MM.1S (cell line): ENCODE measurements around the gene RTRAF.

Experiments used
- DNase-seq: peaks from one replicate; pipeline ENCODE4 v3.0.0-alpha.2; 2015
- H2AFZ ChIP-seq: fragments of 300-600 bp; sonication (generic); 2 replicates; pipeline ENCODE4 v1.6.0; 2016; ENCODE audit warnings: antibody characterized with exemption, low read length
- H3F3A ChIP-seq: fragments of 300-600 bp; sonication (generic); 2 replicates; pipeline ENCODE4 v1.6.1; 2016; ENCODE audit warnings: mild to moderate bottlenecking, antibody characterized with exemption, low read length, moderate library complexity, mixed read lengths; ENCODE audit not compliant: insufficient read depth
- H3K27ac ChIP-seq: fragments of 300-600 bp; sonication (generic); 2 replicates; pipeline ENCODE4 v1.5.1; 2016; ENCODE audit warnings: mild to moderate bottlenecking, low read length
- H3K27me3 ChIP-seq: fragments of 300-600 bp; sonication (generic); replicated peaks from 2 replicates; pipeline ENCODE4 v1.6.0; 2016; ENCODE audit warnings: low read length; ENCODE audit not compliant: insufficient read depth
- H3K36me3 ChIP-seq: fragments of 300-600 bp; sonication (generic); replicated peaks from 2 replicates; pipeline ENCODE4 v1.6.1; 2016; ENCODE audit warnings: mild to moderate bottlenecking, low read length, mixed read lengths; ENCODE audit not compliant: insufficient read depth
- H3K4me1 ChIP-seq: fragments of 300-600 bp; sonication (generic); 2 replicates; pipeline ENCODE4 v1.6.1; 2016; ENCODE audit warnings: low read length, mixed read lengths
- H3K4me2 ChIP-seq: fragments of 300-600 bp; sonication (generic); 2 replicates; pipeline ENCODE4 v1.6.0; 2016; ENCODE audit warnings: low read depth, low read length
- H3K4me3 ChIP-seq: fragments of 300-600 bp; sonication (generic); 2 replicates; pipeline ENCODE4 v1.5.1; 2016; ENCODE audit warnings: low read length, mixed read lengths
- H3K79me2 ChIP-seq: fragments of 300-600 bp; sonication (generic); 2 replicates; pipeline ENCODE4 v1.6.1; 2016; ENCODE audit warnings: mixed run types, low read length, mixed read lengths
- H3K9ac ChIP-seq: fragments of 300-600 bp; sonication (generic); 2 replicates; pipeline ENCODE4 v1.6.1; 2016; ENCODE audit warnings: low read length, mixed read lengths
- H3K9me2 ChIP-seq: fragments of 300-600 bp; sonication (generic); replicated peaks from 2 replicates; pipeline ENCODE4 v1.6.1; 2016; ENCODE audit warnings: mild to moderate bottlenecking, low read length, mixed read lengths; ENCODE audit not compliant: insufficient read depth
- H3K9me3 ChIP-seq: fragments of 300-600 bp; sonication (generic); replicated peaks from 2 replicates; pipeline ENCODE4 v1.6.1; 2016; ENCODE audit warnings: mild to moderate bottlenecking, low read length, mixed read lengths; ENCODE audit not compliant: insufficient read depth
- H4K20me1 ChIP-seq: fragments of 300-600 bp; sonication (generic); 2 replicates; pipeline ENCODE4 v1.6.1; 2016; ENCODE audit warnings: mild to moderate bottlenecking, low read length, moderate library complexity, mixed read lengths; ENCODE audit not compliant: insufficient read depth
- CTCF ChIP-seq: fragments of 300-600 bp; sonication (generic); IDR thresholded peaks from 2 replicates; pipeline ENCODE4 v1.5.1; 2016; ENCODE audit warnings: antibody characterized with exemption, low read length, mixed read lengths
- EZH2 ChIP-seq: fragments of 300-600 bp; sonication (generic); optimal IDR thresholded peaks from 2 replicates; pipeline ENCODE3; 2017; ENCODE audit warnings: low read depth, mild to moderate bottlenecking, antibody characterized with exemption, low read length, mixed read lengths
- EZH2phosphoT487 ChIP-seq: fragments of 300-600 bp; sonication (generic); IDR thresholded peaks from 2 replicates; pipeline ENCODE4 v1.6.1; 2018; ENCODE audit warnings: antibody characterized with exemption, low read length

Gene RTRAF

GRCh38 chr14:52048116-52048515 lies 58.8 kb downstream of the RTRAF start:
- H3K9me3 ChIP-seq = no peaks in the 10 kb centered on the region
- H3K27me3 ChIP-seq = no peaks in the 10 kb centered on the region
- H3K4me3 ChIP-seq = no peak overlapping the region
- H3F3A ChIP-seq = no peaks in the 10 kb centered on the region
- H3K27ac ChIP-seq = no peak overlapping the region
- H3K4me2 ChIP-seq = no peak overlapping the region
- no peak overlapping the region for H3K9ac ChIP-seq
- TF ChIP-seq EZH2phosphoT487 (no peak), EZH2 (no peak), CTCF (no peak)
- DNase-seq = no peak
- H3K79me2 ChIP-seq = no peaks in the 10 kb centered on the region
- no peaks in the 10 kb centered on the region for H3K36me3 ChIP-seq
- no peak overlapping the region for H2AFZ ChIP-seq
- no peaks in the 10 kb centered on the region for H4K20me1 ChIP-seq
- H3K4me1 ChIP-seq = no peaks in the 10 kb centered on the region
- no peaks in the 10 kb centered on the region for H3K9me2 ChIP-seq

GRCh38 chr14:52048641-52049204 lies 59.4 kb downstream of the RTRAF start:
- Histone ChIP-seq H3K36me3 (no peaks in the 10 kb centered on the region), H3K9me2 (no peaks in the 10 kb centered on the region), H3K9ac (no peak overlapping the region), H3K27me3 (no peaks in the 10 kb centered on the region), H4K20me1 (no peaks in the 10 kb centered on the region), H3K9me3 (no peaks in the 10 kb centered on the region), H2AFZ (no peak overlapping the region), H3K27ac (no peak overlapping the region), H3K4me1 (no peaks in the 10 kb centered on the region), H3K4me2 (no peak overlapping the region), H3K79me2 (no peaks in the 10 kb centered on the region), H3K4me3 (no peak overlapping the region), H3F3A (no peaks in the 10 kb centered on the region)
- no peak for DNase-seq
- TF ChIP-seq EZH2 (no peak), CTCF (no peak), EZH2phosphoT487 (no peak)

- TF ChIP-seq EZH2 = no peak
- TF ChIP-seq EZH2phosphoT487 = no peak
- no peaks in the 10 kb centered on the region for H4K20me1 ChIP-seq
- no peak overlapping the region for H3K27ac ChIP-seq
- H3K9ac ChIP-seq = no peak overlapping the region
- no peaks in the 10 kb centered on the region for H3K79me2 ChIP-seq
- no peak overlapping the region for H3K4me2 ChIP-seq
- H3K27me3 ChIP-seq = no peaks in the 10 kb centered on the region
- no peaks in the 10 kb centered on the region for H3F3A ChIP-seq
- no peaks in the 10 kb centered on the region for H3K9me2 ChIP-seq
- H3K4me3 ChIP-seq = no peak overlapping the region
- H3K4me1 ChIP-seq = no peaks in the 10 kb centered on the region
- no peaks in the 10 kb centered on the region for H3K36me3 ChIP-seq
- H3K9me3 ChIP-seq = no peaks in the 10 kb centered on the region
- no peak for DNase-seq
- H2AFZ ChIP-seq = no peak overlapping the region
Observed at GRCh38 chr14:52049271-52049670, 59.9 kb downstream of the RTRAF start.

GRCh38 chr14:52049721-52050588 lies 60.6 kb downstream of the RTRAF start:
- Histone ChIP-seq H3F3A (no peaks in the 10 kb centered on the region), H3K9ac (no peak overlapping the region), H3K9me2 (no peaks in the 10 kb centered on the region), H3K4me1 (no peaks in the 10 kb centered on the region), H3K4me2 (no peak overlapping the region), H4K20me1 (no peaks in the 10 kb centered on the region), H3K27me3 (no peaks in the 10 kb centered on the region), H3K36me3 (no peaks in the 10 kb centered on the region), H3K79me2 (no peaks in the 10 kb centered on the region), H3K4me3 (no peak overlapping the region), H2AFZ (no peak overlapping the region), H3K9me3 (no peaks in the 10 kb centered on the region), H3K27ac (no peak overlapping the region)
- no peak for TF ChIP-seq EZH2
- no peak for TF ChIP-seq EZH2phosphoT487
- no peak for TF ChIP-seq CTCF
- DNase-seq = no peak
